ENCODE data around the gene CFAP57.

Gene CFAP57

DNA sequence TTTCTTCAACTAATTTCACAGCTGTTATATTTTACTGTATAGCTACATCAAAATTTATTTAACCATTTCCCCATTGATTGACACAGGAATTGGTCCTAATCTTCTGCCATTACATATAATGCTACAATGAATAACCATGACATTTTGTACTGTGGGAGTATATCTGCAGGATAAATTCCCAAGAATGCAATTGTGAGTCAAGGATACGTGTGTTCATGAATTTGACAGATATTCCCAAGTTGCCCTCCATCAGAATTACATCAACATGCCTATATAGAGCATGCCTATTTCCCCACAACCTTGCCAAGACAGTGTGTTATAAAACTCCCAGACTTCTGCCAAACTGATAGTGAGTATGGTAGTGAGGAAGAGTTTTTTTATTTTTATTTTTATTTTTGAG is 125.9 kb downstream of the CFAP57 start:
- H3K27me3 ChIP-seq (ENCODE audit: control insufficient read depth, insufficient read depth, low read length): no peaks in the 10 kb centered on the region
- no peaks in the 10 kb centered on the region for H3K36me3 ChIP-seq (ENCODE audit: control insufficient read depth, insufficient read depth, low read length)
- peaks cover 19% of the 10 kb centered on the region for H3K4me1 ChIP-seq (ENCODE audit: control insufficient read depth, insufficient read depth, low read length)
- H3K9ac ChIP-seq (ENCODE audit: low read depth, low read length): no peak overlapping the region
- H3K4me3 ChIP-seq (ENCODE audit: low read depth, low read length): no peak overlapping the region
- H3K9me3 ChIP-seq (ENCODE audit: control insufficient read depth, insufficient read depth, low read length): no peaks in the 10 kb centered on the region

DNA sequence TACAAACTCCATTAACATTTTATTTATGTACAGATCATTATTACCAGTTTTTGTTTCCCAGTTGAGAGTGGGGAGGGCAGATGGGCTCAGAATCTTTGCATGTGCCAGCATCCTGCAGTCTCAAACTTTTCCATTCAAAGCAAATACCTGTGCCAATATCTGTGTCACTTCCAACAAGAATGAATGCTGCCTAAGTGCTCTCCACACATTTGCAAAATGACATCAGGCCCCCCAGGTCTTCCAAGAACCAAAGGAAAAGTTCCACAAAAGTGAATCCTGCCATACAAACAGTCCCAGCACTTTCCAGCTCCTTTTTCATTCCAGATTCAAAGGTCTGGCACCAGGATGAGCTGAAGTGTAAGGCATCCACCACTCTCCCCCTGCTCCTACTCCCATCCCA is 127.0 kb downstream of the CFAP57 start:
- Histone ChIP-seq H3K9me3 (ENCODE audit: control insufficient read depth, insufficient read depth, low read length) (no peaks in the 10 kb centered on the region), H3K9ac (ENCODE audit: low read depth, low read length) (no peak overlapping the region), H3K36me3 (ENCODE audit: control insufficient read depth, insufficient read depth, low read length) (no peaks in the 10 kb centered on the region), H3K4me1 (ENCODE audit: control insufficient read depth, insufficient read depth, low read length) (peaks cover 19% of the 10 kb centered on the region), H3K27me3 (ENCODE audit: control insufficient read depth, insufficient read depth, low read length) (no peaks in the 10 kb centered on the region), H3K4me3 (ENCODE audit: low read depth, low read length) (no peak overlapping the region)

DNA sequence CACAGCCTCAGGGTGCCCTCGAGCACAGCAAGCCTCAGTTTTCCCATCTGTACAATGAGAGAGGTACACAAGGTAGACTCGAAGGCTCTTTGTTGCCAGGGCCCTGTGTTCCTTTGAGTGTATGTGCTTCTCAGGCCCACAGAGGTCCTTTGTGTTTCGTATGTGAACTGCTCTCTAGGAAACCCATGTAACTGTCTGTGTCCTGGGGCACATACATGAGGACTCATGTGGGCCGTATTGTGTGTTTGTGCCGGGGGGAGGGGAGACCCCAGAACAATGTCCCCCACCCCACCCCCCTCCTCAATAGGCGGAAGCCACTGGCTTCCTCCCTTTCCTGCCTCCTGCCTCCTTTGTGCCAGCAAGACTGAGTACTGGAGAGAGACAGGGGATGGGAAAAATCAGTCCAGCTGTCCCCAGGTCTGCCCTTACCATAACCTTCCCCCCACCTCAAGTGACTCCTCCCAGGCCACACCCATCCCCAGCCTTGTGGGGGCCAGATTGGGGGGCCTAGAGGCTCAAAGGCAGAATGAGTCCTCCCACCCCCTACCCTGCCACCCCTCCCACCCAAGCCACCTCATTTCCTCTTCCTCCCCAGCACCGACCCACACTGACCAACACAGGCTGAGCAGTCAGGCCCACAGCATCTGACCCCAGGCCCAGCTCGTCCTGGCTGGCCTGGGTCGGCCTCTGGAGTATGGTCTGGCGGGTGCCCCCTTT is 128.4 kb downstream of the CFAP57 start, which contains the start of gene TIE1:
Gene TIE1 (plus strand): TSS at position 605 of the 717 bp plus-strand sequence. CDS start 90 bp downstream, at position 695.
- H3K4me1 ChIP-seq (ENCODE audit: control insufficient read depth, insufficient read depth, low read length): peaks cover 15% of the 10 kb centered on the region
- no peaks in the 10 kb centered on the region for H3K27me3 ChIP-seq (ENCODE audit: control insufficient read depth, insufficient read depth, low read length)
- H3K9ac ChIP-seq (ENCODE audit: low read depth, low read length): no peak within 1 kb of the TSS
- no peak within 1 kb of the TSS for H3K4me3 ChIP-seq (ENCODE audit: low read depth, low read length)
- H3K9me3 ChIP-seq (ENCODE audit: control insufficient read depth, insufficient read depth, low read length): no peaks in the 10 kb centered on the region
- no peaks in the 10 kb centered on the region for H3K36me3 ChIP-seq (ENCODE audit: control insufficient read depth, insufficient read depth, low read length)

DNA sequence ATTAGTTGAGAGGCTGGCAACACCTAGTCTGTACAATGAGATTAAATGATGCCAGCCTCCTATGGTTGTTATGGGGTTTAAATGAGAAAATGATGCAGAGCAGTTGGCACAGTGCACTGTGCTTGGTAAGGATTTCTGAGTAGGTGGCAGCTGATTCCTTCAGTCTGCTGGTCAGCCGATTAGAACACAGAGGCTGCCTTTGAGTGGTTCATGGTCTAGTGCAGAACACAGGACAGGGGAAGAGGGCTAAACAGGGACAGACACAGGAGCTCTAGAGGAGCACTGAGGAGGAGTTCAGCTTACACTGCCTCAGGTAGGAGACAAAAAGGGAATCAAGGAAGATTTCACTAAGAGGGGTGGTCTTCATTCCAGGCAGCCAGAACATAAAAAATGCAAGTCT is 130.1 kb downstream of the CFAP57 start:
- peaks cover 6% of the 10 kb centered on the region for H3K4me1 ChIP-seq (ENCODE audit: control insufficient read depth, insufficient read depth, low read length)
- H3K9me3 ChIP-seq (ENCODE audit: control insufficient read depth, insufficient read depth, low read length): no peaks in the 10 kb centered on the region
- no peak overlapping the region for H3K4me3 ChIP-seq (ENCODE audit: low read depth, low read length)
- H3K9ac ChIP-seq (ENCODE audit: low read depth, low read length): no peak overlapping the region
- H3K27me3 ChIP-seq (ENCODE audit: control insufficient read depth, insufficient read depth, low read length): no peaks in the 10 kb centered on the region
- H3K36me3 ChIP-seq (ENCODE audit: control insufficient read depth, insufficient read depth, low read length): no peaks in the 10 kb centered on the region

DNA sequence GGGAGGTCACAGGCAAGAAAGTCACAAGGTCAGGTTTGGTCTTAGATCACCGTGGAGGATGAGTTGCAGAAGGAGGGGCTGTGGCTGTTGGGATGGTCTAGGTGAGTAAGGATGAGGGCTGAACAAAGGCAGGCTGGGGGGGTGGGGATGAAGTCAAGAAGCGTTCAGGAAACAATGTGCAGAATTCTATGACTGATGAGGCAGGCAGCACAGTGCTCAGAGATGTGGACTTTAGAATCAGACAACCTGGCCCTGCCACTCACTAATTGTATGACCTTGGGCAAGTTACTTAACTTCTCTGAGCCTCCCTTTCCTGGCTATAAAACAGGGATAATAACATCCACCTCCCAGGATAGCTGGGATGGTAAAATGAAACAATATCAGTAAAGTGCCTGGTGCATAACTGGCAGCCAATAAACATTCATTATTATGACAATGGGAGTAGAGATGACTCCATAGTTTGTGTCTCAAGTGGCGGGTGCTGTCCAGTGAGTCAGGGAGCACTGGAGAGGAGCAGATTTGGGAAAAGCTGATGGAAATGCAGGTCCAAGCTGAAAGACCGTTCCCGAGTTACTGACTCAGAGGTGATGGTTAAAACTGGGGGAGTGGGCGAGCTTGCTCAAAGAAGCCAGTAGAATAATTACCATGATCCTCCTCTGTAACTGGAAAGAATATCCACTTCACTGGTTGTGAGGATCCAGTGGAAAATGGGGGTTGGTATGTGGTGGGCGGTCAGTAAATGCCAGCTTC is 130.8 kb downstream of the CFAP57 start:
- Histone ChIP-seq H3K9ac (ENCODE audit: low read depth, low read length) (no peak overlapping the region), H3K27me3 (ENCODE audit: control insufficient read depth, insufficient read depth, low read length) (no peaks in the 10 kb centered on the region), H3K4me3 (ENCODE audit: low read depth, low read length) (no peak overlapping the region), H3K9me3 (ENCODE audit: control insufficient read depth, insufficient read depth, low read length) (no peaks in the 10 kb centered on the region), H3K36me3 (ENCODE audit: control insufficient read depth, insufficient read depth, low read length) (no peaks in the 10 kb centered on the region), H3K4me1 (ENCODE audit: control insufficient read depth, insufficient read depth, low read length) (peaks cover 6% of the 10 kb centered on the region)

DNA sequence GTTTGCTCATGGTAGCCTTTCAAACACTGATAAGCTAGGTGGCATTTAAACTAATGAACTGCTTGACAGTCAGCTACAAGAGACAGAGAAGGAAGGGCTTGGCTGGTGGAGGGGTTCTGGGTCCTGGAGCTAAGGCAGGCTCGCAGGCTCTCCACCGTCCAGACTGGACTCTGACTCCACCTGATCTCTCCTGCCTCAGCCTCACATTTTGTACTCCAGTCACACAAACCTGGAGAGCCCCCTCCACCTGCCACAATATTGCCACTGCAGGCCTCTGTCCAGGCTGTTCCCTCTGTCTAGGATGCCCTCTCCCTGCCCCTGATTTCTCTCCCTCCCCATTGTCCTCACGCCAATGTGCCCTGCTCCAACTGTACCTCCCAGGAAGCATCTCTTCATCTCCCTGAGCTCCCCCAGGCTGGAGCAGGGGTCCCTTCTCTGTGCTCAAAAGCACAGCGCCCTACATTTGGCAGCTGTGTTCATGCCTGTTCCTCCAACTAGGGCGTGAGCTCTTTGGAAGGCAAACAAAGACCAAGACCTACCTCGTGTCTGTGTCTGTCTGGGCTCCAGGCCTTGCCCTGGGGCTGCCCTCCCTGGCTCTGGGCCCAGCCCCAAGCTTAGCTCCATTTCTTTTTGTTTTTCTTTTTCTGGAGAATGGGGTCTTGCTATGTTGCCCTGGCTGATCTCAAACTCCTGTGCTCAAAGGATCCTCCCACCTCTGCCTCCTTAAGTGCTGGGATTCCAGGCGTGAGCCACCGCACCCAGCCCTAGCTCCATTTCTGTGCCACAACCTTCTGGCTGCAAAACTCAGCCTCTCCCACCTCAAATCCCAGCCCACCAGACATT is 131.6 kb downstream of the CFAP57 start:
- Histone ChIP-seq H3K4me3 (ENCODE audit: low read depth, low read length) (no peak overlapping the region), H3K36me3 (ENCODE audit: control insufficient read depth, insufficient read depth, low read length) (no peaks in the 10 kb centered on the region), H3K9me3 (ENCODE audit: control insufficient read depth, insufficient read depth, low read length) (no peaks in the 10 kb centered on the region), H3K4me1 (ENCODE audit: control insufficient read depth, insufficient read depth, low read length) (peaks cover 6% of the 10 kb centered on the region), H3K9ac (ENCODE audit: low read depth, low read length) (no peak overlapping the region), H3K27me3 (ENCODE audit: control insufficient read depth, insufficient read depth, low read length) (no peaks in the 10 kb centered on the region)

All from iPS-15b (cell line).